Measurements from ENCODE around the gene BORCS6. TPM values are rescaled to one million over a fixed set of nuclear protein-coding genes. Genes with fewer than 3 reads are reported as not detected.

The BORCS6 gene
- total and polyA plus RNA-seq, 2 of the 13 experiments (the other 11 are each of a cell fraction or from before 2014, with no cell fraction given): 2.0 to 5.1 TPM

DNA sequence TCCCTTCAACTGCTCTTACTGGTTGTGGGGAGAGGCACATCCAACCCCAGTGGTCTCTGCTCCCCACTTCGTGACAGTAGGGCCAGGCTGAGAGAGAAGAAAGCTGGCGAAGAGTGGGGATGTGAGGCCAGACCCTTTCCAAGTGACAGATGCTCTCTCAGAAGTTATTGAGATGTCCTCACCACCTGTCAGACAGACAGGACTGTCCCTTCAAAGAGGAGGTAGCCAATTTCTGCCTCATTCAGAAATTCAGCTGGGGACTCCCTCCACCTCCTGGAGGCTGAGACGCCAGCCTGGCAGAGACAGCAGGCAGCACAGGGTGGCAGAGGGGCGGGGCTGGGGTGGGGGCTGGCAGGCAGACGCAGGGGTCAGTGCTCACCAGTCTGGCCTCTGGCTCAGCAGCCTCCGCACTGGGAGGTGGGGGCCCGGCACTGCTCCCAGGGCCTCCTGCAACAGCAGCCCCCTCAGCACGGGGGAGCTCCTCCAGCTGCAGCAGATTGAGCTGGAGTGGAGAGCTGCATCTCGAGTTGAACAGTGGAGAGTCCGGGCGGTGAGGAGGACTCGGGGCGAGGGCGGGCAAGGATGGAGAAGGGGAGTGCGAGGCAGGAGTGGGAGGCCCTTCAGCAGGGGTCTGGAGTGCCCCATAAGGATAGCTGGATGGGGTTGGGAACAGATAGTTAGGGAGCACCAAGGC is 46.9 kb downstream of the BORCS6 start:
- H3K9me3 ChIP-seq (ENCODE audit: low read length): no peaks in the 10 kb centered on the region
- H3K4me2 ChIP-seq (ENCODE audit: low read depth, low read length): no peak overlapping the region
- H3K4me3 ChIP-seq (replicated peaks in 1 of 3; ENCODE audit: insufficient read depth in 1 of 3, low read depth in 2 of 3, low read length in 3 of 3): no peak overlapping the region
- H3K79me2 ChIP-seq (ENCODE audit: insufficient read depth, low read length): no peaks in the 10 kb centered on the region
- POLR2A ChIA-PET: no interaction called here
- in situ Hi-C loops (cut with HindIII; ENCODE audit: extremely low pct_ligation_motif_present, low pct_unique_long_range_greater_than_20kb): no loop called here
- H3K36me3 ChIP-seq (replicated peaks in 1 of 2; ENCODE audit: control insufficient read depth in 1 of 2, insufficient read depth in 2 of 2, low read length in 2 of 2): peaks cover 16 to 31% of the 10 kb centered on the region in 2 experiments; a peak in 4 of 5 replicates
- no peak for TF ChIP-seq ZNF670 (CRISPR knock-in tag; IDR thresholded peaks at IDR 0.05; ENCODE audit: borderline replicate concordance)
- no peak for TF ChIP-seq CENPBD1 (CRISPR knock-in tag; IDR thresholded peaks at IDR 0.05; ENCODE audit: borderline replicate concordance, low read depth)
- TF ChIP-seq SNAPC2 (CRISPR knock-in tag; IDR thresholded peaks at IDR 0.05): no peak
- TF ChIP-seq POLR2AphosphoS2 (IDR thresholded peaks at IDR 0.05; ENCODE audit: low read depth, low read length): 0 out of 2 replicates have a peak, but pooled peaks have one; percentile 16
- no peak for TF ChIP-seq ZNF549 (CRISPR knock-in tag; IDR thresholded peaks at IDR 0.05)
- TF ChIP-seq KDM5A (IDR thresholded peaks at IDR 0.05; ENCODE audit: borderline replicate concordance, low read length): no peak
- TF ChIP-seq NRL (CRISPR knock-in tag; IDR thresholded peaks at IDR 0.05; ENCODE audit: borderline replicate concordance): no peak
- no peak for TF ChIP-seq ZNF577 (CRISPR knock-in tag; IDR thresholded peaks at IDR 0.05; ENCODE audit: borderline replicate concordance, low read depth)
- DNase-seq (ENCODE audit: low spot score) (no peak), ATAC-seq (no peak), FAIRE-seq (no peak)
- H3K27ac ChIP-seq (ENCODE audit: extremely low read length, insufficient read depth, low read length): no peak overlapping the region
- H2AFZ ChIP-seq (ENCODE audit: low read length): no peak overlapping the region
- intact Hi-C loops (cut with micrococcal nuclease; ENCODE audit: unreplicated experiment): no loop called here
- no peak overlapping the region for H3K9ac ChIP-seq (ENCODE audit: insufficient read depth, low read depth, low read length)
- 0 out of 2 replicates have a peak, but pooled peaks cover 3% of the 10 kb centered on the region for H4K20me1 ChIP-seq (ENCODE audit: insufficient read depth, low read length)
- peaks cover 12% of the 10 kb centered on the region for H3K4me1 ChIP-seq (ENCODE audit: insufficient read depth, low read length)
- no TSS peak for BruUV-seq (replicated peaks)
- 94% methylated on average over 9 of the region's 15 CpGs for WGBS (ENCODE audit: low lambda C conversion rate)
- CTCF ChIA-PET (ENCODE audit: low intra/inter-chr PET ratio, low total read pairs): no interaction called here
- no peaks in the 10 kb centered on the region; a peak in 1 of 5 replicates for H3K27me3 ChIP-seq (ENCODE audit: control insufficient read depth in 1 of 2, insufficient read depth in 2 of 2, low read length in 2 of 2)

All from HepG2 (cell line).